ENCODE measurements around the gene SYCE3.

Gene SYCE3

GRCh38 chr22:50569041-50569459 lies 6.3 kb upstream of the SYCE3 start:
- H4K20me1 ChIP-seq (ENCODE audit: insufficient read depth, low read length): no peaks in the 10 kb centered on the region
- H3K27me3 ChIP-seq (replicated peaks; ENCODE audit: insufficient read depth, low read length): peaks cover 15% of the 10 kb centered on the region
- TF ChIP-seq CTCF (IDR thresholded peaks at IDR 0.05; ENCODE audit: low read length): no peak
- no peak for TF ChIP-seq EZH2phosphoT487 (IDR thresholded peaks at IDR 0.05; ENCODE audit: low read length)
- no peak for TF ChIP-seq EZH2 (optimal IDR thresholded peaks at IDR 0.05; ENCODE audit: low read depth, low read length)
- no peaks in the 10 kb centered on the region for H3K4me1 ChIP-seq (ENCODE audit: low read length)
- H3K36me3 ChIP-seq (replicated peaks; ENCODE audit: insufficient read depth, low read length): no peaks in the 10 kb centered on the region
- H2AFZ ChIP-seq (ENCODE audit: low read length): no peak overlapping the region
- no peak for DNase-seq
- no peaks in the 10 kb centered on the region for H3K79me2 ChIP-seq (ENCODE audit: low read length)
- no peak overlapping the region for H3K9ac ChIP-seq (ENCODE audit: low read length)
- H3K27ac ChIP-seq (ENCODE audit: low read length): no peak overlapping the region
- H3K9me3 ChIP-seq (replicated peaks; ENCODE audit: insufficient read depth, low read length): no peaks in the 10 kb centered on the region
- no peaks in the 10 kb centered on the region for H3F3A ChIP-seq (ENCODE audit: insufficient read depth, low read length)
- no peak overlapping the region for H3K4me3 ChIP-seq (ENCODE audit: low read length)
- H3K9me2 ChIP-seq (replicated peaks; ENCODE audit: insufficient read depth, low read length): no peaks in the 10 kb centered on the region
- no peak overlapping the region for H3K4me2 ChIP-seq (ENCODE audit: low read depth, low read length)

- Histone ChIP-seq H3K27ac (ENCODE audit: low read length) (no peak overlapping the region), H2AFZ (ENCODE audit: low read length) (no peak overlapping the region)
Measured at GRCh38 chr22:50568626-50569025, 5.9 kb upstream of the SYCE3 start.

GRCh38 chr22:50567721-50568252 lies 5.1 kb upstream of the SYCE3 start:
- Histone ChIP-seq H3F3A (ENCODE audit: insufficient read depth, low read length) (no peaks in the 10 kb centered on the region), H3K36me3 (replicated peaks; ENCODE audit: insufficient read depth, low read length) (no peaks in the 10 kb centered on the region), H3K27ac (ENCODE audit: low read length) (no peak overlapping the region), H3K9me2 (replicated peaks; ENCODE audit: insufficient read depth, low read length) (no peaks in the 10 kb centered on the region), H3K4me2 (ENCODE audit: low read depth, low read length) (no peak overlapping the region), H3K27me3 (replicated peaks; ENCODE audit: insufficient read depth, low read length) (peaks cover 20% of the 10 kb centered on the region), H3K9ac (ENCODE audit: low read length) (no peak overlapping the region), H3K4me3 (ENCODE audit: low read length) (no peak overlapping the region), H3K79me2 (ENCODE audit: low read length) (no peaks in the 10 kb centered on the region), H3K9me3 (replicated peaks; ENCODE audit: insufficient read depth, low read length) (no peaks in the 10 kb centered on the region), H3K4me1 (ENCODE audit: low read length) (no peaks in the 10 kb centered on the region), H2AFZ (ENCODE audit: low read length) (no peak overlapping the region), H4K20me1 (ENCODE audit: insufficient read depth, low read length) (no peaks in the 10 kb centered on the region)
- no peak for DNase-seq
- TF ChIP-seq CTCF (IDR thresholded peaks at IDR 0.05; ENCODE audit: low read length): no peak
- no peak for TF ChIP-seq EZH2 (optimal IDR thresholded peaks at IDR 0.05; ENCODE audit: low read depth, low read length)
- no peak for TF ChIP-seq EZH2phosphoT487 (IDR thresholded peaks at IDR 0.05; ENCODE audit: low read length)

More at GRCh38 chr22:50568626-50569025, 5.9 kb upstream of the SYCE3 start:
- Histone ChIP-seq H3K9me3 (replicated peaks; ENCODE audit: insufficient read depth, low read length) (no peaks in the 10 kb centered on the region), H3K4me3 (ENCODE audit: low read length) (no peak overlapping the region), H3K27me3 (replicated peaks; ENCODE audit: insufficient read depth, low read length) (peaks cover 17% of the 10 kb centered on the region), H3K4me1 (ENCODE audit: low read length) (no peaks in the 10 kb centered on the region), H3K4me2 (ENCODE audit: low read depth, low read length) (no peak overlapping the region), H3K79me2 (ENCODE audit: low read length) (no peaks in the 10 kb centered on the region), H3K9me2 (replicated peaks; ENCODE audit: insufficient read depth, low read length) (no peaks in the 10 kb centered on the region), H4K20me1 (ENCODE audit: insufficient read depth, low read length) (no peaks in the 10 kb centered on the region), H3K9ac (ENCODE audit: low read length) (no peak overlapping the region), H3K36me3 (replicated peaks; ENCODE audit: insufficient read depth, low read length) (no peaks in the 10 kb centered on the region), H3F3A (ENCODE audit: insufficient read depth, low read length) (no peaks in the 10 kb centered on the region)
- no peak for DNase-seq
- TF ChIP-seq EZH2 (optimal IDR thresholded peaks at IDR 0.05; ENCODE audit: low read depth, low read length): no peak
- TF ChIP-seq CTCF (IDR thresholded peaks at IDR 0.05; ENCODE audit: low read length): no peak
- TF ChIP-seq EZH2phosphoT487 (IDR thresholded peaks at IDR 0.05; ENCODE audit: low read length): no peak

All from MM.1S (cell line).